GM21381 (cell line): ENCODE data around the gene ADAMTS20.

ENCODE experiments used
- ATAC-seq: cut with Tn5 transposase; IDR thresholded peaks from one replicate; pipeline ENCODE4 v1.9.1; 2021; ENCODE audit warnings: mild to moderate bottlenecking, moderate library complexity; ENCODE audit not compliant: unreplicated experiment

Gene ADAMTS20

GRCh38 chr12:43493261-43493797, 58.7 kb downstream of the ADAMTS20 start:
- no peak for ATAC-seq

GRCh38 chr12:43482311-43483085, 69.5 kb downstream of the ADAMTS20 start:
- ATAC-seq: no peak

- ATAC-seq: no peak
Measured at GRCh38 chr12:43480591-43480990, 71.4 kb downstream of the ADAMTS20 start.

- ATAC-seq: no peak
Measured at GRCh38 chr12:43462741-43463140, 89.3 kb downstream of the ADAMTS20 start.

GRCh38 chr12:43462080-43462479, 89.9 kb downstream of the ADAMTS20 start:
- ATAC-seq: no peak

- ATAC-seq: no peak
Measured at GRCh38 chr12:43459285-43459684, 92.7 kb downstream of the ADAMTS20 start.

- no peak for ATAC-seq
Measured at GRCh38 chr12:43453761-43454160, 98.2 kb downstream of the ADAMTS20 start.

GRCh38 chr12:43444940-43445564, 107.0 kb downstream of the ADAMTS20 start:
- no peak for ATAC-seq

- no peak for ATAC-seq
Measured at GRCh38 chr12:43436597-43436996, 115.4 kb downstream of the ADAMTS20 start.

GRCh38 chr12:43434614-43435013, 117.4 kb downstream of the ADAMTS20 start:
- no peak for ATAC-seq

- ATAC-seq: no peak
Measured at GRCh38 chr12:43428088-43428600, 123.9 kb downstream of the ADAMTS20 start.

- ATAC-seq: no peak
Measured at GRCh38 chr12:43425361-43425760, 126.6 kb downstream of the ADAMTS20 start.

GRCh38 chr12:43416981-43417380, 135.0 kb downstream of the ADAMTS20 start:
- ATAC-seq: no peak

GRCh38 chr12:43407816-43408645, 144.0 kb downstream of the ADAMTS20 start:
- peak; percentile 72 for ATAC-seq

- ATAC-seq: no peak
Measured at GRCh38 chr12:43406801-43407200, 145.2 kb downstream of the ADAMTS20 start.

- ATAC-seq: no peak
Measured at GRCh38 chr12:43402436-43402835, 149.6 kb downstream of the ADAMTS20 start.

- ATAC-seq: no peak
Measured at GRCh38 chr12:43401096-43401495, 150.9 kb downstream of the ADAMTS20 start.

- ATAC-seq: no peak
Measured at GRCh38 chr12:43396671-43397070, 155.3 kb downstream of the ADAMTS20 start.

- ATAC-seq: no peak
Measured at GRCh38 chr12:43392116-43392515, 159.9 kb downstream of the ADAMTS20 start.

- no peak for ATAC-seq
Measured at GRCh38 chr12:43381879-43382278, 170.1 kb downstream of the ADAMTS20 start.

GRCh38 chr12:43378448-43378847, 173.6 kb downstream of the ADAMTS20 start:
- no peak for ATAC-seq
